Renal cortical epithelial cell (primary cell): Measurements from ENCODE around the gene NDUFA11. TPM values are rescaled to one million over a fixed set of nuclear protein-coding genes. Genes with fewer than 3 reads are reported as not detected.

ENCODE experiments used
- DNase-seq: peaks from one replicate; pipeline ENCODE4 v3.0.0-alpha.2; 2011; ENCODE audit warnings: low read depth
- total RNA-seq: library from RNA; depleted of rRNA; stranded (reverse); fragments of >200 nt; gene quantifications from 2 replicates; pipeline ENCODE4 v1.2.3, GENCODE V29; 2014

NDUFA11 gene
- total RNA-seq, 1 donor from 2014 or later = 104 TPM

DNA sequence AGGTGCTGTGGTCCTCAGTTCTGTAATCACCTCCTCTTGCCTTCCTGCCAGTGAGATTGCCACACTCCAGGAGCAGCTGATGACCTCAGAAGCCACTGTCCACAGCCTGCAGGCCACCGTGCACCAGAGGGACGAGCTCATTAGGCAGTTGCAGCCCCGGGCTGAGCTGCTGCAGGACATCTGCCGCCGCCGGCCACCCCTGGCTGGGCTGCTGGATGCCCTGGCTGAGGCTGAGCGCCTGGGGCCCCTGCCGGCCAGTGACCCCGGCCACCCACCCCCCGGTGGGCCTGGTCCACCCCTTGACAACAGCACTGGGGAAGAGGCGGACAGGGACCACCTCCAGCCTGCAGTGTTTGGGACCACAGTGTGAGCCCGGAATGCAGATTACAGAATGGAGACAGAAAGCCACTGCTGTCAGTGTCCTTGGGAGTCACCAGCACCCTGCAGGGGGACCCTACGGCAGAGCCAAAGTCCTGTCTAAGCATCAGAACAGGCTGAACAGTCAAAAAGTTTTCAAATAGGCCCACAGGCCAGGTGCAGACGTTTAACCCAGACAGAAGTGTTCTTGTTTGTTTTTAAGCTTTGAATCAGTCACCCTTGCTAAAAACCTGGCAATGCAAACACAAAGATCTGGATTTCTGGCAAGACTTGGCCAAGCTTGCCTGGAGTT lies 5.3 kb upstream of the NDUFA11 start:
- no peak for DNase-seq

DNA sequence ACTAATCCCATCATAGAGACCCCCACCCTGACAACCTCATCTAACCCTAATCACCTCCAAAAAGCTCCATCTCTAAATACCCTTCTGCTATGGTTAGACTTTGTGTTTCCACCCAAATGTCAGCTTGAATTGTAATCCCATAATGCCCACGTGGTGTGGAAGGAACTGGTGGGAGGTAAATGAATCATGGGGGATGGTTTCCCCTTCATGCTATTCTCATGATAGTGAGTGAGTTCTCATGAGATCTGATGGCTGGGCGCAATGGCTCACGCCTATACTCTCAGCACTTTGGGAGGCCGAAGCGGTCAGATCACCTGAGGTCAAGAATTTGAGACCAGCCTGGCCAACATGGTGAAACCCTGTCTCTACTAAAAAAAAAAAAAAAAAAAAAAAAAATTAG lies 3.7 kb upstream of the NDUFA11 start:
- no peak for DNase-seq

DNA sequence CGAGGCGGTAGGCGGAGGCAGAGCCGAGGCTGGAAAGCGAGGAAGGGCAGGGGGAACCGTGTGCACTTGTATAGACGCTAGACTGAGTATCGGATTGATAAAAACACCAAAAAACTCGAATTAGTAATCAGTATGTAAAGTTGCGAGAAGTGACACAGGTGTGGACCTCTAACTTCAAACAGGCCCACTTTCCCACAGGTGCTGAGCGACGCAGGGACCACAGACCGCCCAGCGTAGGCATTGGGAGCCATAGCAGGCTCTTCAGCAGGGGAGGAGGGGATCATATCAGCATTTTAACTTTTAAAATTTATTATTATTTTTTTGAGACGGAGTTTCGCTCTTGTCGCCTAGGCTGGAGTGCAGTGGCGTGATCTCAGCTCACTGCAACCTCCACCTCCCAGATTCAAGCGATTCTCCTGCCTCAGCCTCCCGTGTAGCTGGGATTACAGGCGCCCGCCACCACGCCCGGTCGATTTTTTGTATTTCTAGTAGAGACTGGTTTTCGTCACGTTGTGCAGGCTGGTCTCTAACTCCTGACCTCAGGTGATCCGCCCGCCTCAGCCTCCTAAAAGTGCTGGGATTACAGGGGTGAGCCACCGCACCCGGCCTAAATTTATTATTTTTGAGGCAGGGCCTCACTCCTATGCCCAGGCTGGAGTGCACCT lies 1.7 kb upstream of the NDUFA11 start:
- DNase-seq = no peak

DNA sequence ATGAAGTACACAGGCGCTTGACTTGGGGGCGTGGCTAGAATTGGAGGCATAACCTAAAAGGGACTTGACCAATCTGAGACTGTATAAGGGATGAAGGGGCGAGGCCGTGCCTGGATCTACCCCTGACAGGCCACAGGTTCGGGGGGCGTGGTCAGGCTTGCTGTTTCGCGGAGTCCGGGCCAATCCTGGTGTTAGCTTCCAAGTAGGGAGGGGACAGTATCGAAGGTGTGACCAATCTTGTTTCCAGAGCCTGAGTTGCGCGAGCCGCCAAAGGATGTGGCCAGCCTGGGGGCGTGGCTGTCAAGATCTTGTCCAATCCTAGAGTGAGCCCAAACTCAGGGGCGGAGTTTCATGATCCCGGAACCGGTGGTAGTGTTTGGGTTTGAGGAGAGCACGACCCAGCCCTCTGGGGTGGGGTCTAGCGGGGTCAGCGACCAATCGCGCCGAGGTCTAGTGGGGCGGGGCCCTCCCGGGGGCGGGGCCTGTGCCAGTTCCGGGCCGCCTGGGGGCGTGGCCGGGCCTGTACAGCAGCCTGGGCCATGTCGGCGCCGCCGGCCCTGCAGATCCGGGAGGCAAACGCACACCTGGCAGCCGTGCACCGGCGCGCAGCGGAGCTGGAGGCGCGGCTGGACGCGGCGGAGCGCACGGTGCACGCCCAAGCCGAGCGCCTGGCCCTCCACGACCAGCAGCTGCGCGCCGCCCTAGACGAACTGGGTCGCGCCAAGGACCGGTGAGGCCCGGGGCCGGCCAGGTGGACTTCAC lies 943 bp upstream of the NDUFA11 start, which contains the start of gene VMAC:
Gene VMAC (plus strand): TSS at position 521 of the 762 bp plus-strand sequence. CDS start 19 bp downstream, at position 540.
- peak; percentile 100 for DNase-seq

DNA sequence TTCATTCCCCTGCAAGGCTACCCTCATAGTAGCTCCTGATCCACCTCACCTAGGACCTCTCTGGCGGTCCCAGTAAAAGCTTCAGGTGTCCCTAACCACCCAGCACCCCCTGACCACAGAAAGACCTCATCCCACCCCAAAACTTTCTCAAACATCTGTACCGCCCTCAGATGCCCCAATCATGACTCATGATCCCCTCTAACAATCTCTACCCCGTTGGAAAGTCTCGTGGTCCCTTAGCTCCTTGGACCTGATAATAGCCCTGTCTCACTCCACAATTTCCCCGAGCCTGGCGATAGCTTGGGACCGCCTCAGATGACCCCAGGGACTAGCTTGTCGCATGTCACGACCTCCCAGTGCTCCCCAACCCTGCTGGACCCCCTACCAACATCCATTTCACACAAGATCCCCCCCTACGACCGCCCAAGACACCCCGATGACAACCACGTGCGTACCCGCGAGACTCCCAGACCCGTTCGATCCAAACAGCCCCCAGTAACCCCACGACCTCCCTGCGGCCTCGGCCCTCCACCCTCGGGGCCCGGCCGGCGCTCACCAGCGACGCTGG lies 450 bp downstream of the NDUFA11 start:
- DNase-seq = peak; percentile 38

DNA sequence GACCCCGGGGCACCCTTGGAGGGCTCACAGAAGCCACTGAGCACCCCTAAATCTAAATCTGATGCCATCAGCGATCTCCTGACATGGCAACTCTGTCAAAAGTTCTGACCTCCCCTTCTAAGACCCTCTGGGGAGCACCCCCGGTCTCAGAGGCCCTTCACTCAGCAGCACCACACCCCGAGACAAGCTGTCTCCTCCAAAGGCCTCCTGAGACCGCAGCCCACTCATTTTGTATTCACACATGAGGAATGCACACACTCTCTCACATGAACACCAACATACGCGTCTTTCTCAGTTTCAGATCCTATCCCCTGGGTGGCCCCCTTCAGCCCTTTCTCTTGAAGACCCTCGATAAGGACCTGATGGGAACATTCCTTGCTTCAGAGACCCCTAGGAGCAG lies 2.6 kb downstream of the NDUFA11 start:
- no peak for DNase-seq

DNA sequence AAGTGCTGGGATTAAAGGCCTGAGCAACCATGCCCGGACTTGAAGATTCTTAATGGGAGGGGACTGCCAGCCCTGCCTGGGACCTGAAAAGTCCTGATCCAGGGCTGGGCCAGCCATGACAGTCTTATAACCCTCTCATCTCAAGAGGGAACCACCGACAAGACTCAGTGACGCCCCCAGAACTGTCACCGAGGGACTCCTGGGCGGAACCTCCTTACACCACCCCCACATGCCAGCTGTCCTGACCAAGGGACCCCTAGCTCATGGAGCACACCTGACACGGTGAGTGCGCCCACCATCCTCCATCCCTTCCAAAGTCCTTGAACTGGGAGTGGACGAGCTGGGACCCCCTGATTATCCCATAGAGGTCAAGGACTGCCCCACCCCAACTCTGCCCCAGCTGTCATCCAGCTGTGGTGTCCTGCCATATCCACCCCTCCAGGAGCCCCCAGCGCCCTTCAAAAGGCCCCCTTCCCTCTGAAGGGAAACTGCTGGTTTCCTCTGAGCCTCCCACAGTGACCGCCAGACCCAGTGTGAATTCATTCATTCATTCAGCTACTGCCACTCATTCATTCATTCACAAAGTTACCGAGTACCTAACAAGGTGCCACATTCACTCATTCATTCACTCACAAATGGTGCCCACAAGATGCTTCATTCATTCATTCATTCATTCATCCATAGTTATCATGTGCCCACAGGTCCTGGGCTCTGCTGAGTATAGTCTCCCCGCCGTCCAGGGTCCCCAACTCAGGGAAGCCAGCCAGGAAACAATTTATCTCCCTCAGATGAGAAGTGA lies 3.7 kb downstream of the NDUFA11 start:
- no peak for DNase-seq

DNA sequence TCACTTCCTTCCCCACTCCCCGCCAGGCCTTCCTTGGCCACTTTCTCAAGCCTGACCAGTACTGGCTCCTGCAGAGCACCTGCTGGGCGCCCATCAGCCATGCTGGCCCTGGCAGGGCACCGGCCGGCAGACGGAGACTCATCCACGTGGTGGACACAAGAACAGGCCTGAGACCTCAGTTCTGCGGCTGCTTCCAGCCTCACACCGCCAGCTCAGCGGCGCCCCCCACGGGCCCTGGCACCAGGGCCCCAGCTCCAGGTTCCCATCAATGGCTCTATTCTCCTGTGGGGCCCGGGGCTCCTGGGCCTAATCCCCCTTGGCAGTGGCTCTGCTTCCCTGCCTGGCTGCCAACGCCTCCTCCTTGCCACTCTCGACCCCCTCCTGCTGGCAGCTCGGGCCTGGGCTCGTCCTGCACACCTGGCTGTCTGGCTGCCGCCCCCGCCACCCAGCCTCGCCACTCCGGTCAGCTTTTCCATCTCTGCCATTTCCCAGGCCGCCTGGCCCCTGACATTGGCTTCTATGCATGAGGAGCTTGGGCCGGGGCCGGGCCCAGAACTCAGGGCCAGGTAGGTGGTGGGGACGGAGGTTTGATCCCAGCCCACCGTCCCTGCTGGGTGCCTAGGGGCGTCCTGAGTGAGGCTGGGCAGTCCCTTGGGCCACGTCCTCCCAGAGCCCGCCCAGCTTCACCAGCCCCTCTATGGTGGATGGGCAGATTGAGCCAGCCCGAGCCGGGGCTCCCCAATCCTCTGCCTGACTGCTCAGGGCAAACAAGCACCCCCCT lies 6.2 kb downstream of the NDUFA11 start:
- no peak for DNase-seq

DNA sequence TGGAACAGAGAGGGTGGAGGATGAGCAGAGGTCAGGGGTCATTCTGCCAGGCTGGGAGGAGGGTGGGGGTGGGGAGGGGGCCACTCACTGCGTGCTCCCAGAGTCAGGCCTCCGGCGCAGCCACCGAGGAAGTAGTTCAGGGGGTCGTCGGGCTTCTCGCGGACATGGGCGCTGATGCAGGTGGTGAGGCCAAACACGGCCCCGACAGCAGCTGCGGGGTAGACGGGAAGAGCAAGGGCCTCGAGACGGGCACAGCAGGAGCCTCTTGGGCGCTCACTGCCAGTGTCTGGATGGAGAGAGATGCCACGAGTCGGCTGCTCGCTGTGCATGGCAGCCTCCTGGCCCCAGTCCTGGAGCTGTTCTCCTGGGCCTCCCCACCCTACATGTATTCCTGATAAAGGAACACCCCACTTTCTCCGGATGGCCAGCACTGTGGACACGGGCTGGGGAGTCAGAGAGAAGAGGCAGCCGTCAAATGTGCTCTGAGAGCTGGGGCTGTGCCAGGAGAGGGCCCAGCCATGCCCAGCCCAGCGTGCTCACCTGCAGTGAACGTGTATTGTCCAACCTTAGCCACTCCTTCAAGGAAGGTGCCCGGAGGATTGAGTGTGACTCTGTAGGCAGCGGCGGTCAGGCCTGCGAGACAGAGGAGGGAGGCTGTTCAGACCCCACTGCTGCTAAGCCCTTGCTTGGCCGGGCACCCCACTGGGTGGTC lies 7.1 kb downstream of the NDUFA11 start:
- no peak for DNase-seq

DNA sequence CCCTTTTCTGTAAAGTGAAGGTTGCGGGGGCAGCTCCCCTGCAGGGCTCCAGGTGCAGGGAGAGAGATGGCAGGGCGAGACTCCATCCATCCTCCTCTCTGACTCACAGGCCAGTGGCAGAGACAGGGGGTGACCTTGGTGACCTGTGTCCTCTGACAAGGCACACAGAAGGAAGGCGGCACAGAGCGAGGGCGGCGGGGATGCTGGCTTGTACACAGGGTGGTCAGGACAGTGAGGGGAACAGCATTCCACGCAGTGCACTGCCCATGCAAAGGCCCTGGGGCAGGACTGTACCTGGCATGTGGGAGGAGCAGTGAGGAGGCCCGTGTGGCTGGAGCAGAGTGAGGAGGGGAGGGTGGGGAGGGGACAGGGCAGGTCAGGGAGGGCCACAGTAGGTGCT lies 7.7 kb downstream of the NDUFA11 start:
- no peak for DNase-seq

DNA sequence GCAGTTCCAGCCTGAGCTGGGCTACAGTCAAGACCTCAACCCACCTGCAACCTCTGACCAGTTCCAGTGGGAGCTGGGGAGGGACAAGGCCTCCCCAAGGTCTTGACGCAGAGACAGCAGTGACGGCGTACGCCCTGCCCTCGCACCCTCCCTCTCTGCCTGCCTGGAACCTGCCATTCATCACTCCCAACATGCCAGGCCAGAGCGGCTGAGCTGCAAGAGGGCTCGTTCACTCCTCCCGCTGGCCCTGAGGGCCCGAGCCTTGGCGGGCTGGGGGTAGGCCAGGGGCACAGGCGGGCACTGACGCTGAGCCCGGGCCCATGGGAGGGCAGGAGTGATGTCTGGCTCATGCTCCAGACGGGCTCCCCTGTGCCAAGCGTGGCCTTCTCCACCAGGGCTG lies 8.2 kb downstream of the NDUFA11 start:
- DNase-seq = no peak

DNA sequence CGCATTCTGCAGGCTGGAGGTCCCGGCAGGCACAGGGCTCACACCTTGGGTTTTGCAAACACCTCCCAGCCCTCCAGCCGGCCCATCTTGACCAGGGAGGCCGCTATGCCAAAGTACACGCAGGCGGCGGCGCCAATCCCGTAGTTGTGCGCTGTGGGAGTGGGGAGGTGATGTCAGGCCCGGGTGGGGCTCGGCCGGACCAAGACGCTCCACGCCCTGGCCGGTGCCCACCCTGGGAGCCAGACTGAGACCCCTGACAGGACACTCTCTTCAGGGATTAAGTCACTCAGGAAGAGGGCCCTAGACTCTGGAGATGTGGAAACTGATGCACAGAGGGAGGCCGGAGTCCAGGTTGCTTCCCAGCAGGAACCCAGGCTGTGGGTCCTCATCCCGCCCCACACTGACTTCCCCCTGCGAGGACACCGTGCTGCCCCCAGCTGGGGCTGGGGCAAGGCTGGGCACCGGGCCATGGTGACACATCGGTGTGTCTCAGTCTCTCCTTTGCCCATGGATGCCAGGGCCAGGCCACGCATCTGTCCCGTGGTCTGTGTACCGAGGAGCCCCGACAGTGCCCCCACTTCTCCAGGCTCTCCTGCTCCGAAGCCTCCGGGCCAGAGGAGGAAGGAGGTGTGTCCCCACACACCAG lies 8.8 kb downstream of the NDUFA11 start:
- DNase-seq = no peak

DNA sequence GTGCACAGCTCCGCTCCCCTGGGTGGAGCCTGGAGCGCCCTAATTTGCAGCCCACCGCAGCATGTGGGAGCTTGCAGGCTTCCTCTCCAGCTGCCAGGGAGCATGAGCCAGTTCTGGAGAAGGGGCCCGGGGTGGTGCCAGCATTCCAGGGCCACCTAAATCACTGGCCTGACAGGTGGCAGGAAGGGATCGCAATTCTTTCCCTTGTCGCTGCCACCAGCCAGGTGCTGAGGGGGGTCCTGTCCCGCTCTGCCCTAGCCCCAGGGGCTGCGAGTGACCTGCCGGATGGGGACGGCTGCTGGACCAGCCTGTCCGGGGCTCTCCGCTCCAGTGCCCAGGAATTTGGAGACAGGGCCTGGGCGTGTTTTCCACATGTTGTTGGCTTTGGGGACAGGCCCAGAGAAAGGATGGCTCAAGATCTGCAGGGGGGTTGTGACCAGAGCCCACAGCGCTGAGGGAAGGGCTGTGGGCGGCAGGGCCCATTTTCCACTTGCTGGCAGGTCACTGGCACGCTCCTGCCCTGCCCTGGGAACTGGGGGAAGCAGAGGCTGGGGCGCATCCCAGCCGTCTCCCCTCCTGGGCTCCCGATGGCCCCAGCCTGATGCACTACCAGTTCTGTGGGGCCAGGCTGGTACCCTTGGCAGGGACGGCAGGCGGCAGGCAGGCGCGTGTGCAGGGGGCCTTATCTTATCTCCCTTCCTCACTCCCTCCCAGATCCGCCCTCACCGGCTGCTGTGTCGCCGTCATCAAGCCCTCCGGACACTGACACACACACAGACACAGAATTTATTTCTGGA lies 9.5 kb downstream of the NDUFA11 start:
- DNase-seq = peak; percentile 18

DNA sequence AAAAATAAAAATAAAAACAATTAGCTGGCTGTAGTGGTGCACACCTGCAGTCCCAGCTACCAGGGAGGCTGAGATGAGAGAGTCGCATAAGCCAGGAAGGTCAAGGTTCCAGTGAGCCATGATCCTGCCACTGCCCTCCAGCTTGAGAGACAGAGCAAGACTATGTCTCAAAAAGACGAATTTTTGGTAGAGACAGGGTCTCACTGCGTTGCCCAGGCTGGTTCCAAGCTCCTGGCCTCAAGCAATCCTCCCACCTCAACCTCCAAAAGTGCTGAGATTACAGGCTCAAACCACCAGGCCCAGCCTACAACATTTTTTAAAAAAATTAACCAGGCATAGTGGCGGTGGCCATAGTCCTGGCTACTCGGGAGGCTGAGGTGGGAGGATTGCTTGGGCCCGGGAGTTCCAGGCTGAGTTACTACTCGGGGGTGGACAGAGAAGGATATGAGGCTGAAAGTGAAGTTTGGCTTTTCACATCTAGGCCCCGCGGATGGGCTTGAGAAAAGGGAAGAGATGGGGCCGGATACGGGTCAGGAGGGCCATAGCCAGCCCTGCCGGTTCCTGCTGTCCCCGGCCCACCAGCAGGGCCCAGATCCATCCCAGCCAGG lies 10.2 kb downstream of the NDUFA11 start:
- DNase-seq = no peak

DNA sequence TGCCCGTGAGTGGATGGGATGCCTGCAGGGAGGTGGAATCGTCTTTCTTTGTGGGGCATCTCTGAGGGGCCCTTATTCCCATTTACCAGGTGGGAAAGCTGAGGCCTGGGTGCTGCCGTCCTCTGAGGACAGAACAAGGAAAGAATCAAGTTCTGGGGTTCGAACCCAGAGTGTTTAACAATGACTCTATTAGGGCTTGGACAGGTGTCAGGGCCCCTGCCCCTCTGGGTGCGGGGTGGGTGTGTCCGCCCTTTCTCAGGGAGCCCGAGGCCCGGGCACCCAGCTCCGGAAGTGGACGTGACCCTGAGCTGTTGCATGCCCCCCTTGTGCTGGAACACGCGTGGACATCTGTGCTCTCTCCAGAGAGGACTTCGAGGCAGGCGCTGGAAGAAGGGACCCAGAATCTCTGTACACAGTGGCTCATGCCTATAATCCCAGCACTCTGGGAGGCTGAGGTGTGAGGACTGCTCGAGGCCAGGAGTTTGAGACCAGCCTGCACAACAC lies 10.8 kb downstream of the NDUFA11 start:
- no peak for DNase-seq

DNA sequence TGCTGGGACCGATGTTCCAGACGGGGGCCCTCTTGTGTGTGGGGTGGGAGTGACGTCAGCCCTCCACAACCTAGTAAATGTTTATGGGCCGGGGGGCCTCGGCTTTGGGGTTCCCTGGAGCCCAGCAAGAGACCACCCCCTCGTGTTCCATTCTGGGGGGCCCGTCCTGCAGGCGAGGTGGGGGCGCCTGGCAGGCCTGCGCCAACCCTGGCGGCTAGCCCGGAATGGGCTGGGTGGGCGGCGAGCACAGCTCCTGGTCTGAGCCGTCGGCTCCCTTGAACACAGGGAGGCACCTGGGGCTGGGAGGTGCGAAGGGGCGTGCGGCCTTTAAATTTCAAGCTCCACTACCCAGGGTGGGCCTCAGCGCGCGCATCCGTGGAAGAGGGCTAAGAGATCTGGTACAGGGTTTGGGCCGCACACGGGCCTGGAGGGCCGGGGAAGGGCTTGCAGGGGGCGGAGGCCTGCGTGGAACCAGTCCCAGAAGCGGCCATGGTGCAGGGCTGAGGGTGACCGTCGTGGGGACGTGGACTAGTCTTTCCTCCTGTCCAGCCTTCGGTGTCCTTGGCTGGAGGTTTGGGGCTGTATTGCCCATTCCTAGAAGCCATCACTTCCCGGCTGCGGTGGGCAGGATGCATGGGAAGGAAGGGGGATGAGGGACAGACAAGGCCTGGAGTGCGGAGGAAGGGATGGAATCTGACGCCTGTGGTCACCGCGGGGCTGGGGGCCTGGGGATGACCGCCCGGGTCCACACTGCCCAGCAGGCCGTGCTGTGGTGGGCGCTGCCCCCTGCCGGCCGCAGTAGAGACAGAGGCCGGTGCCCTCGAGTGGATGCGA lies 11.4 kb downstream of the NDUFA11 start:
- no peak for DNase-seq

DNA sequence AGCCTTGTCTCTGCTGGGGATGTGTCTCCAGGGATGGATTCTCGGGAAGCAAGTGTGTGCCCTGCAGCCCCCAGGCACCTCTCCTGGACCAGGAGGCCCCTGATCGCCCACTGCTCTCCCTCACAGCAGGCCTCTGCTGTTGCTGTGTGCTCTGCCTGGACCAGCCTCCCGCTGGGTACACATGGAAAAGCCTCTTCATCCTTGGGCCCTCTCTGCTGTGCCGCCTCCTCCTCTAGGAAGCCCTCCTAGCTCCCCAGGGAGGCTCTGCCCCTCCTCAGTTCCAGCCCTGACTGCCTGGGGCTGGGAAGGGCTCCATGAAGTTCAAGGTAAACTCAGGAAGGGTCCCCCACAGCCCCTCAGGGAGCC lies 12.0 kb downstream of the NDUFA11 start:
- DNase-seq = no peak
